ENCODE measurements around the gene EHD1. TPM values are rescaled to one million over a fixed set of nuclear protein-coding genes. Genes with fewer than 3 reads are reported as not detected.
"Not testable (repeated sequence)": the region's sequence is repeated elsewhere in the genome, so short reads cannot be mapped to it uniquely, and the experiment has no call there.

EHD1 gene
- total and polyA plus RNA-seq, 2 donors (not counting 1 experiment from before 2014, with no cell fraction given): 71.3 to 240 TPM

- no peak for DNase-seq (ENCODE audit: low read depth in 2 of 2)
- no peak overlapping the region for H3K9ac ChIP-seq (ENCODE audit: insufficient read depth, low read length)
Observed at GRCh38 chr11:64826062-64826461, 52.4 kb downstream of the EHD1 start.

GRCh38 chr11:64823568-64824119, 54.8 kb downstream of the EHD1 start:
- Histone ChIP-seq H3K4me3 (replicated peaks in 1 of 4; ENCODE audit: control extremely low read depth in 1 of 4, insufficient read depth in 1 of 4, low read depth in 3 of 4, low read length in 4 of 4) (no peak overlapping the region), H3K79me2 (ENCODE audit: control insufficient read depth, insufficient read depth, low read length) (no peaks in the 10 kb centered on the region), H3K4me2 (ENCODE audit: extremely low read depth, insufficient read depth, low read length) (no peak overlapping the region), H4K20me1 (ENCODE audit: control insufficient read depth, extremely low read depth, insufficient read depth, low read length) (no peaks in the 10 kb centered on the region), H3K27me3 (ENCODE audit: control insufficient read depth, insufficient read depth, low read length) (no peaks in the 10 kb centered on the region), H3K27ac (ENCODE audit: insufficient read depth, low read length) (no peak overlapping the region), H3K36me3 (ENCODE audit: control insufficient read depth, insufficient read depth, low read length) (no peaks in the 10 kb centered on the region), H2AFZ (ENCODE audit: low read length) (no peak overlapping the region), H3K4me1 (ENCODE audit: control insufficient read depth, extremely low read depth, insufficient read depth, low read length) (no peaks in the 10 kb centered on the region), H3K9me3 (ENCODE audit: control insufficient read depth, insufficient read depth, low read depth, low read length) (no peaks in the 10 kb centered on the region), H3K9ac (ENCODE audit: insufficient read depth, low read length) (no peak overlapping the region)
- DNase-seq (ENCODE audit: low read depth in 2 of 2): no peak
- no peak for TF ChIP-seq EZH2 (IDR thresholded peaks at IDR 0.05; ENCODE audit: low read length, missing control alignments)
- TF ChIP-seq CTCF (conservative IDR thresholded peaks at IDR 0.05 in 1 of 2, IDR thresholded peaks at IDR 0.05 in 1 of 2; ENCODE audit: low read depth in 1 of 2, low read length in 2 of 2): no peak

More at GRCh38 chr11:64826062-64826461, 52.4 kb downstream of the EHD1 start:
- Histone ChIP-seq H3K4me1 (ENCODE audit: control insufficient read depth, extremely low read depth, insufficient read depth, low read length) (no peaks in the 10 kb centered on the region), H3K27ac (ENCODE audit: insufficient read depth, low read length) (no peak overlapping the region), H3K27me3 (ENCODE audit: control insufficient read depth, insufficient read depth, low read length) (no peaks in the 10 kb centered on the region), H4K20me1 (ENCODE audit: control insufficient read depth, extremely low read depth, insufficient read depth, low read length) (no peaks in the 10 kb centered on the region), H3K9me3 (ENCODE audit: control insufficient read depth, insufficient read depth, low read depth, low read length) (no peaks in the 10 kb centered on the region), H2AFZ (ENCODE audit: low read length) (no peak overlapping the region), H3K4me2 (ENCODE audit: extremely low read depth, insufficient read depth, low read length) (no peak overlapping the region), H3K36me3 (ENCODE audit: control insufficient read depth, insufficient read depth, low read length) (no peaks in the 10 kb centered on the region), H3K4me3 (replicated peaks in 1 of 4; ENCODE audit: control extremely low read depth in 1 of 4, insufficient read depth in 1 of 4, low read depth in 3 of 4, low read length in 4 of 4) (no peak overlapping the region), H3K79me2 (ENCODE audit: control insufficient read depth, insufficient read depth, low read length) (no peaks in the 10 kb centered on the region)
- TF ChIP-seq CTCF (conservative IDR thresholded peaks at IDR 0.05 in 1 of 2, IDR thresholded peaks at IDR 0.05 in 1 of 2; ENCODE audit: low read depth in 1 of 2, low read length in 2 of 2) (no peak), EZH2 (IDR thresholded peaks at IDR 0.05; ENCODE audit: low read length, missing control alignments) (no peak)

- H3K4me3 ChIP-seq (replicated peaks in 1 of 4; ENCODE audit: control extremely low read depth in 1 of 4, insufficient read depth in 1 of 4, low read depth in 3 of 4, low read length in 4 of 4): no peak overlapping the region
- no peaks in the 10 kb centered on the region for H3K36me3 ChIP-seq (ENCODE audit: control insufficient read depth, insufficient read depth, low read length)
- H3K4me2 ChIP-seq (ENCODE audit: extremely low read depth, insufficient read depth, low read length): no peak overlapping the region
- TF ChIP-seq CTCF (conservative IDR thresholded peaks at IDR 0.05 in 1 of 2, IDR thresholded peaks at IDR 0.05 in 1 of 2; ENCODE audit: low read depth in 1 of 2, low read length in 2 of 2): no peak
- TF ChIP-seq EZH2 (IDR thresholded peaks at IDR 0.05; ENCODE audit: low read length, missing control alignments): no peak
- no peak for DNase-seq (ENCODE audit: low read depth in 2 of 2)
- H2AFZ ChIP-seq (ENCODE audit: low read length): no peak overlapping the region
- H3K79me2 ChIP-seq (ENCODE audit: control insufficient read depth, insufficient read depth, low read length): no peaks in the 10 kb centered on the region
- no peaks in the 10 kb centered on the region for H3K27me3 ChIP-seq (ENCODE audit: control insufficient read depth, insufficient read depth, low read length)
- H3K27ac ChIP-seq (ENCODE audit: insufficient read depth, low read length): no peak overlapping the region
- no peaks in the 10 kb centered on the region for H4K20me1 ChIP-seq (ENCODE audit: control insufficient read depth, extremely low read depth, insufficient read depth, low read length)
- no peaks in the 10 kb centered on the region for H3K9me3 ChIP-seq (ENCODE audit: control insufficient read depth, insufficient read depth, low read depth, low read length)
- H3K9ac ChIP-seq (ENCODE audit: insufficient read depth, low read length): no peak overlapping the region
- H3K4me1 ChIP-seq (ENCODE audit: control insufficient read depth, extremely low read depth, insufficient read depth, low read length): no peaks in the 10 kb centered on the region
Observed at GRCh38 chr11:64817476-64817875, 60.9 kb downstream of the EHD1 start.

GRCh38 chr11:64815433-64815832, 63.0 kb downstream of the EHD1 start:
- not testable (repeated sequence) for H4K20me1 ChIP-seq (ENCODE audit: control insufficient read depth, extremely low read depth, insufficient read depth, low read length); H3K36me3 ChIP-seq (ENCODE audit: control insufficient read depth, insufficient read depth, low read length); H3K9me3 ChIP-seq (ENCODE audit: control insufficient read depth, insufficient read depth, low read depth, low read length); H3K79me2 ChIP-seq (ENCODE audit: control insufficient read depth, insufficient read depth, low read length); H3K27me3 ChIP-seq (ENCODE audit: control insufficient read depth, insufficient read depth, low read length); H2AFZ ChIP-seq (ENCODE audit: low read length); H3K4me3 ChIP-seq (replicated peaks in 1 of 4; ENCODE audit: control extremely low read depth in 1 of 4, insufficient read depth in 1 of 4, low read depth in 3 of 4, low read length in 4 of 4); H3K9ac ChIP-seq (ENCODE audit: insufficient read depth, low read length); DNase-seq (ENCODE audit: low read depth in 2 of 2); H3K27ac ChIP-seq (ENCODE audit: insufficient read depth, low read length); H3K4me2 ChIP-seq (ENCODE audit: extremely low read depth, insufficient read depth, low read length); H3K4me1 ChIP-seq (ENCODE audit: control insufficient read depth, extremely low read depth, insufficient read depth, low read length)

Data from fibroblast of lung (primary cell).